HG03558 (cell line): Measurements from ENCODE around the gene GREB1.

ENCODE experiments used
- ATAC-seq: cut with Tn5 transposase; IDR thresholded peaks from one replicate; pipeline ENCODE4 v1.9.1; 2021; ENCODE audit warnings: moderate number of reproducible peaks; ENCODE audit not compliant: unreplicated experiment; ENCODE audit errors: extremely low read depth

The GREB1 gene

GRCh38 chr2:11558214-11558886 lies 24.5 kb downstream of the GREB1 start:
- ATAC-seq = no peak

- no peak for ATAC-seq
Measured at GRCh38 chr2:11559066-11559785, 25.4 kb downstream of the GREB1 start.

- ATAC-seq = no peak
Measured at GRCh38 chr2:11559786-11560155, 25.9 kb downstream of the GREB1 start.

GRCh38 chr2:11560806-11561205 lies 27.0 kb downstream of the GREB1 start:
- ATAC-seq = no peak

GRCh38 chr2:11562011-11562410 lies 28.2 kb downstream of the GREB1 start:
- ATAC-seq = no peak

- ATAC-seq = no peak
Measured at GRCh38 chr2:11562476-11562875, 28.6 kb downstream of the GREB1 start.

GRCh38 chr2:11563784-11564666 lies 30.2 kb downstream of the GREB1 start:
- ATAC-seq = no peak

- ATAC-seq = no peak
Measured at GRCh38 chr2:11564816-11565567, 31.1 kb downstream of the GREB1 start.

- no peak for ATAC-seq
Measured at GRCh38 chr2:11566383-11566782, 32.5 kb downstream of the GREB1 start.

GRCh38 chr2:11567631-11568031 lies 33.8 kb downstream of the GREB1 start:
- no peak for ATAC-seq

GRCh38 chr2:11568436-11568835 lies 34.6 kb downstream of the GREB1 start:
- ATAC-seq = no peak

- ATAC-seq = no peak
Measured at GRCh38 chr2:11569636-11570035, 35.8 kb downstream of the GREB1 start.

- no peak for ATAC-seq
Measured at GRCh38 chr2:11571170-11571569, 37.3 kb downstream of the GREB1 start.

GRCh38 chr2:11572996-11573395 lies 39.2 kb downstream of the GREB1 start:
- ATAC-seq = no peak

GRCh38 chr2:11573418-11574175 lies 39.8 kb downstream of the GREB1 start:
- ATAC-seq = no peak

GRCh38 chr2:11574176-11575046 lies 40.6 kb downstream of the GREB1 start:
- no peak for ATAC-seq

GRCh38 chr2:11576398-11576797 lies 42.6 kb downstream of the GREB1 start:
- ATAC-seq = no peak

- ATAC-seq = no peak
Measured at GRCh38 chr2:11577101-11577883, 43.4 kb downstream of the GREB1 start.
